ENCODE measurements around the gene FUT8. TPM values are rescaled to one million over a fixed set of nuclear protein-coding genes. Genes with fewer than 3 reads are reported as not detected.

Gene FUT8
- total RNA-seq, 4 donors from 2014 or later, result 14.9 to 35.8 (median 22.2) TPM

- no peak for DNase-seq (ENCODE audit: low spot score)
- no peak for TF ChIP-seq CTCF (IDR thresholded peaks at IDR 0.05)
- ATAC-seq (ENCODE audit: low FRiP score), result no peak
Observed at GRCh38 chr14:65599375-65599774, 186.8 kb downstream of the FUT8 start.

- TF ChIP-seq CTCF (IDR thresholded peaks at IDR 0.05), result no peak
- ATAC-seq (ENCODE audit: low FRiP score) (no peak), DNase-seq (ENCODE audit: low spot score) (no peak)
Observed at GRCh38 chr14:65600742-65601141, 188.2 kb downstream of the FUT8 start.

GRCh38 chr14:65604535-65604934 is 192.0 kb downstream of the FUT8 start:
- ATAC-seq (ENCODE audit: low FRiP score), result no peak
- TF ChIP-seq CTCF (IDR thresholded peaks at IDR 0.05), result no peak
- no peak for DNase-seq (ENCODE audit: low spot score)

GRCh38 chr14:65604936-65605335 is 192.4 kb downstream of the FUT8 start:
- TF ChIP-seq CTCF (IDR thresholded peaks at IDR 0.05), result no peak
- no peak for DNase-seq (ENCODE audit: low spot score)
- ATAC-seq (ENCODE audit: low FRiP score), result no peak

GRCh38 chr14:65606460-65606859 is 193.9 kb downstream of the FUT8 start:
- no peak for TF ChIP-seq CTCF (IDR thresholded peaks at IDR 0.05)
- DNase-seq (ENCODE audit: low spot score) (no peak), ATAC-seq (ENCODE audit: low FRiP score) (no peak)

GRCh38 chr14:65613131-65613650 is 200.7 kb downstream of the FUT8 start:
- no peak for ATAC-seq (ENCODE audit: low FRiP score)
- no peak for TF ChIP-seq CTCF (IDR thresholded peaks at IDR 0.05)
- DNase-seq (ENCODE audit: low spot score), result no peak

GRCh38 chr14:65618996-65619395 is 206.5 kb downstream of the FUT8 start:
- DNase-seq (ENCODE audit: low spot score) (no peak), ATAC-seq (ENCODE audit: low FRiP score) (no peak)
- no peak for TF ChIP-seq CTCF (IDR thresholded peaks at IDR 0.05)

Data from omental fat pad (tissue), 4 donors.